Stimulated activated CD8-positive, alpha-beta memory T cell treated with anti-CD3 and anti-CD28 coated beads, Interleukin-2, amount 100 ng/mL, for 1 hour (primary cell): ENCODE results near the gene TRAPPC2L.

ENCODE experiments used
- DNase-seq, 2 donors: peaks; one replicate each; pipeline ENCODE4 v3.0.0-alpha.2; 2020; ENCODE audit warnings: low read depth in 2 of 2

The TRAPPC2L gene

GRCh38 chr16:88859381-88860091, 2.6 kb downstream of the TRAPPC2L start:
- no peak for DNase-seq

- DNase-seq, result no peak
These were observed 4.4 kb downstream of the TRAPPC2L start for GRCh38 chr16:88861359-88861758.

DNA sequence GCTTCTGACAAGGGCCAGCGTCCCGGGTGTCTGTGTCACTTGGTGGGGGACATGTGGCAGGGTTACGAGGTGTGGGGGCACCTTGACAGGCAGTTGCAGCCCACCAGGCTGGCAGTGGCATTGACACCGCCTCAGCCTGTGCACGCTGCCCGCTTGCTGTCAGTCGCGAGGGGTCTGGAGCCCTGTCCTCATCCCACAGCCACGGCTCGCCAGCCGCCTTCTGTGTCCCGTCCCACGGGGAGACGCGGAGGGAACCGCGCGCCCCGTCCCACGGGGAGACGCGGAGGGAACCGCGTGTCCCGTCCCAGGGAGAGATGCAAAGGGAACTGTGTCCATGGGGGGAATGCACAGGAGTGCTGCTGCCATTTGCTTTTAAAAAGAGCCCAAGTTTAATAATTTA, 6.0 kb downstream of the TRAPPC2L start:
- DNase-seq, result no peak

DNA sequence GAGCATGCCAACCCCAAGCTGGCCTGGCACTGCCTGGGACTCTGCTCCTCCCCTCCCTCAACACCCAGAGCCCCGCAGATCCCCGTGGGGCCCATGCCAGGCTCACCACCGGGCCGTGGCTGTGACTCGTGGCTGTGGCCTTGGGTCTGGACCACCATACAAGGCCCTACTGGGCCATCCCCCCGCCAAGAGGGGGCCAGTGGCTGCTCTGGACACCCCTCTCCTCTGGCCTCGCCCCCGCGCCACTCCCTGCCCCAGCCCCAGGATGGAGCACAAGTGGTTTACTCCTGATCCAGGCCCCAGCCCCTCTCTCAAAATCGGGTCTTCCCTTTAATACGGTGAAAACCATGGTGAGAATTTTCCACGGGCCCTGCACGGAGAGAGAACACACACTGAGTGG, 6.5 kb downstream of the TRAPPC2L start:
- DNase-seq, result no peak

GRCh38 chr16:88864099-88864498, 7.2 kb downstream of the TRAPPC2L start:
- no peak for DNase-seq

DNA sequence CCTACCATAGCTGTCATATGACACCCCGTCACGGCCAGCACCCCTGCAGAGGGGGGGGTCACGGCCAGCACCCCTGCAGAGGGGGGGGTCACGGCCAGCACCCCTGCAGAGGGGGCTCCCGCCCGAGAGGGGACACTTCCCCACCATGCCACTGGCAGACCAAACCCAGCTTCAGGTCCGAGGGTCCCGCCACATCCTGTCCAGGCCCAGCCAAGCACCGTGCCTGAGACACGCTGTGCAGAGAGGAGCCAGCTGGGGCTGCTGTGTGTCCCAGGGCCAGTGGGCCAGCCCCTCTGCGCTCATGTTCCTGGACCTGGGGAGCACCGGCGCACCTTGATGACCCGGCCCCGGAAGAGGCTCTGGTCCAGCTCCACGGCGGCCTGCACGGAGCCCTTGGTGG, 7.6 kb downstream of the TRAPPC2L start:
- no peak for DNase-seq

DNA sequence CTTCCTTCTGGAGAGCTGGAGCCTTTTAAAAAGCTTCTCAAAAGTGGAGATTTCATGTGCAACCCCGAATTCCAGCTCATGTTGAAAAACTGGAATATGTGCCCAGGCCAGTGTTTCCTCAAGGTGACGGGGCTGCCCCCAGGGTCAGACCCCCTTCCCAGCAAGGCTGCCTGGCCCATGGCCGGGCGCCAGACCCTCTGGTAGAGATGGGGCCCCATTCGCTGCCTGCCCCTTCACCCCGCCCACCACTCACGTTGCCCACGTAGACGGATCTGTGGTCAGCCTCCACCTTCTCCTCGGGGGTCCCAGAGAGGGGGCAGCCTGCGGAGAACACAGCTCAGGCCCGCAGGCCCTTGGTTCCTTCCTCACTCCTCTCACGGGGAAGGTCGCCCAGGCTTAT, 8.4 kb downstream of the TRAPPC2L start:
- no peak for DNase-seq

- no peak for DNase-seq
These were observed 8.8 kb downstream of the TRAPPC2L start for GRCh38 chr16:88865742-88866141.

- no peak for DNase-seq
These were observed 9.4 kb downstream of the TRAPPC2L start, which contains the start of gene PABPN1L for GRCh38 chr16:88866151-88866920. Gene PABPN1L (minus strand): TSS chr16:88866660. CDS start chr16:88866606, 54 bp downstream.

GRCh38 chr16:88867581-88868246, 10.8 kb downstream of the TRAPPC2L start:
- no peak for DNase-seq

DNA sequence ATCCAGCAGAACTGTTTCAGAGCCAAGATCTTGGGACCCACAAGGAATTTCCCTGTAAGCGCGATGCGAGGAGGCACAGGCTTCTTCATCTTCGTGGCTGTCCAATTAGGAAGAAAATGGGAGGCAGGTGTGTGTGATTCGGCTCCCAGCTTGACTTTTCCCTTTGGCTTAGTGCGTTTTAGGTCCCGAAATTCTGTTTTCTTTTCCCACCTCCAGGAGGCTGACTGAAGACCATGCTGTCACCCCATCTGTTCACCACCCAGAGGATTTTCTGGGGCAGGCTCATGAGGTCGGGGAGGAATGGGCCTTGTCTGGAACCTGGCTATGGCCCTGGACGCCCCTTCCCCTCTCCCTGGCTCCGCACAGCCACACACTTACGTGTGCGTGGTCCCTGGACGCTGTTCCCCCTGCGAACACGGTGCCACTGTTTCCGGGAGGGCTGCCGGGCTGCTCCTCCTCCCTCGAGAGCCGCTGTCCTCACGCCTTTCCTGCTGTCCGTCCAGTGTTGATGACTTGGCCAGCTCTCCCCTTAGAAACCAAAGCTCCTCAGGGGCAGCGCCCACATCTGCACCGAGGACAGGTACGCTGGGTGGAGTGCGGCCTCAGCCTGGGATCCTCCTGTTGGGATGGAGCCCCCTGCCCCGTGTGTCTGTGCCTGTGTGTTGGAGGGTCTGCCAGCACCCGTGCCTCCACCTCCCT, 12.2 kb downstream of the TRAPPC2L start:
- DNase-seq, result no peak

- no peak for DNase-seq
These were observed 12.7 kb downstream of the TRAPPC2L start for GRCh38 chr16:88869673-88869980.

DNA sequence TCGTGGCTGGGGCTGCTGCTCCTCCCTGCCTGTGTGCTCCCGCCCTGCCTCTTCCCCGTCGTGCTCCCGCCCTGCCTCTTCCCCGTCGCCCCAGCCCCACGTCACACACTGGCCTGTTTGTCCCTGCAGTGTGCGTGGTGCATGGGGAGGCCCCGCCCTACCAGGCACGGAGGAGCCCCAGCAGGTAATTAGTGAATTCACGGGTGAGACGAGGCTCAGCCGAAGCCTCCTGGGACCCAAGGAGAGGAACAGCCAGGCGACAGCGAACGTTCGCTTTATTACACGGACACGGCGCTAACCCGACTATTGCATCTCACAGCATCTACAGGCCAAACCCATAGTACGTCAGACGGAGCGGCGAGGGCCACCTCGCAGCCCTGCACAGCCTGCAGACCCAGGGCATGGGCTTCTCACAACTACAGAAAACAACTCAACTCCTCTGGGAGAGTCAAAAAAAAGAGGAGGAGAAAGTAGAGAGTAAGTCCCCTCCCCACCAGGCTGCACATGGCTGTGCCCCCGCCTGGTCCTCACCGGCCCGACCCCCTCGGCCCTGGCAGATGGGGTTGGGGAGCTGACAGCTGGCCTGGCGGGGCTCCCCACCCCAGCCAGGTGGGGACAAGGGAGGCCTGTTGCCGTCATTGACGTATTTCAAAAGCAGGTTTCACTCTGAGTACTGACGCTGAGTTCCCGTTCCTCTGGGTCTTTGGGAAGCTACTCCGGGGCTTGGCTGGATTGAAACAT, 13.9 kb downstream of the TRAPPC2L start:
- DNase-seq, result no peak

DNA sequence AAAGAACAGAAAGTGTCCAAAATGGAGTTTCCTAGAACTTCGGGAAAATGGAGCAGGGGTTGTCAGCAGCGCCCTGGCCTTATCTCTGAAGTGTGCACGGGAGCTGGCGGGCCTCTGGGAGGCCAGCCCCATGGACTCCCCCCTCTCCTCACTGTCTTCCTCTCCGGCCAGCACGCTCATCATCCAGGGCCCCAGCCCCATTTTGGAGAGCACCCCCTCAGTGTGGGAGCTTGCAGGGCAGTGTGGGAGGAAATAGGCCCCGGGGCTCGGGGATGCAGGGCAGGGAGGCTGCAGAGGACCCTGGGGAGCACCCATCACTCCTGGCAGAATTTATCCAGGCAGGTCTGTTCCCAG, 14.4 kb downstream of the TRAPPC2L start:
- no peak for DNase-seq

GRCh38 chr16:88871730-88872416, 14.9 kb downstream of the TRAPPC2L start:
- no peak for DNase-seq

DNA sequence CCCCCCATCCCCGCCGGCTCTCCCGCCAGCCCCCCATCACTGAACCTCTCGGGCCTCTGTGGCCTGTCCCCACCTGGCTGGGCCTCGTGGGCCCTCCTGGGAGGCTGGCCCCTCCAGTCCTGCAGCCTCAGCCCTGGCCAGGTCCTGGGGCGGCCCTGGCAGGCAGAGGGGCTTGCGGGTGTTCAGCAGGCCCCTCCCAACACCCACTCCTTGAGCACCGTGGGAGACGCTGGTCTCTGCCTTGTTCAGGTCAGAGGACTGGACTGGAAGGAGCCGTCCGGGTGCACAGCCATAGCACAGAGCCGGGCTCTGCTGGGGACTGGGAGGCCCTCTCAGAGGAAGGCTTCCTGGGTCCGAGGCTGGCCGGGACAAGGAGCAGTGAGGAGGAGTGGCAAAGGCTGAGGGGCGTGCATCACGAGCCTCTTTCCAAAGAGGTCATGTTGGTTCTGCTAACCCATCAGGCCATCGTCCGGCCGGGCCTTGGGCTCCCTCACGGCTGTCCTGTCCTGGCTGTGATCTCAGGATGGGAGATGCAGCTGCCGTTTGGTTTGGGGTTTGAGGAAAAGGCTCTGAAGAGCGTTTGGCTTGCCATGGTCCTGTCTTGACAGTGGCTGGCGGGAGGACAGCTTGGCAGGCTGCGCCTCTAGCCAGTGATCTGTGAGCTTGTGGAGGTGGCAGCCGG, 15.9 kb downstream of the TRAPPC2L start:
- DNase-seq, result no peak

GRCh38 chr16:88874938-88875599, 18.1 kb downstream of the TRAPPC2L start:
- DNase-seq, result no peak

DNA sequence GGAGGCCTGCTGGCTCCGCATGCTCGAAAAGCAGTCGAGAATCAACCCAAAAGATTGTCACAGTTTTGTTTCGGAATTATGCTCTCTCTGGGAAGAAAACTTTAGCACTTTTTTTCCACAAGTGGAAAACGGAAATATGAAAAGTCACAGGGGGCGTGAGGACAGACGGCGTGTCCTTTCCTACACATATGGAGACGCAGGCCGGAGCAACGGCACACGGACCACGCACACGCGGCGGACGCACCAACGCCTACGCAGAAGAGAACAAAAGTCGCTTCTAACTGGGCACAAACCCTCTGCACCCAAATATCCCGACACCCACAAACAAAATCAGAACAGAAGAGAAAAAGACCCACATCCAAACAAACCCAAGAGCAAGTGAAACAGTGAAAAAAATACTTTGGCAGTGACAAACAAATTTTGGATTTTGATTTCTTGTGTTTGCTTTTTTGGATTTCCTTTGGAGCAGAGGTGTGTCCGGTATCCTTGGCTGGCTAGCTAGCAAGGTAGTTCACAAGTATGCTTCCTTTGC, 18.8 kb downstream of the TRAPPC2L start:
- no peak for DNase-seq

DNA sequence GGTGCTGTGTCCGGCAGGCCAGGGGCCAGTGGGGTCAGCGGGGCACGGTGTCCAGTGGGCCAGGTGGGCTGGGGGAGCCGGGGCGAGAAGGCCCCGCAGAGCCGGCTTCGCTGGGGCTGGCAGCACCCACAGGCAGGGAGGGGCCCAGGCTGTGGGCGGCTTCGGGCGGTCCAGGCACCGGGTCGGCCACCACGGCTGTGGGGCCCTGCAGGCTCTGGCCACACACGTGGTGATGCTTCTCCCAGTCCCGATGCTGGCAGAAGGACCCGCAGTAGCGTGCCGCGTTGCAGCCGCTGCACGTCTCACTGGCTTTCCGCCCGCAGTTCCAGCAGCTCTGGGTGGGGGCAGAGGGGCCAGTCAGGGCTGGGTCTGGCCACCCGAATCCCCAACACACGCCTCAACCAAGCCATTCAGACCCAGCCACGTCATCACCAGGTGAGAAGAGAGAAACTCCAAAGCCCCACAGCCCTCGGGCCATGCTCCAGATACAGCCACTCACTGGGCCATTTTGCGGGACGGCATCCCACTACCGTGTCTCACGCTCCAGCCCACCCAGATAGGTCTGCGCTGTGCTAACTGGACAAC, 20.1 kb downstream of the TRAPPC2L start:
- no peak for DNase-seq
